PC-3 (cell line): ENCODE results near the gene SAMD3.

ENCODE experiments used
- CTCF ChIP-seq: fragments of 300-600 bp; sonication (generic); conservative IDR thresholded peaks from 2 replicates; pipeline ENCODE4 v1.5.1; 2017; ENCODE audit warnings: antibody characterized with exemption, low read depth, mild to moderate bottlenecking, low read length
- EZH2 ChIP-seq: fragments of 300-600 bp; sonication (generic); IDR thresholded peaks from one replicate; pipeline ENCODE4 v1.6.1; 2017; ENCODE audit warnings: antibody characterized with exemption, mild to moderate bottlenecking, low read length; ENCODE audit not compliant: unreplicated experiment
- EZH2phosphoT487 ChIP-seq: fragments of 300-600 bp; sonication (generic); IDR thresholded peaks from 2 replicates; pipeline ENCODE4 v1.6.1; 2018; ENCODE audit warnings: mild to moderate bottlenecking, antibody characterized with exemption, low read length, borderline replicate concordance

GRCh38 chr6:130204322-130204721 is 18.4 kb downstream of the SAMD3 start:
- TF ChIP-seq CTCF (no peak), EZH2 (no peak), EZH2phosphoT487 (no peak)
